Kasumi-1 (cell line): ENCODE data around the gene OR4M1.
"Not testable (repeated sequence)": the region's sequence is repeated elsewhere in the genome, so short reads cannot be mapped to it uniquely, and the experiment has no call there.

Source experiments
- DNase-seq, 2 experiments: peaks; one replicate each; lab custom pipeline; 2025; lab: John Stamatoyannopoulos, UW

OR4M1 gene

DNA sequence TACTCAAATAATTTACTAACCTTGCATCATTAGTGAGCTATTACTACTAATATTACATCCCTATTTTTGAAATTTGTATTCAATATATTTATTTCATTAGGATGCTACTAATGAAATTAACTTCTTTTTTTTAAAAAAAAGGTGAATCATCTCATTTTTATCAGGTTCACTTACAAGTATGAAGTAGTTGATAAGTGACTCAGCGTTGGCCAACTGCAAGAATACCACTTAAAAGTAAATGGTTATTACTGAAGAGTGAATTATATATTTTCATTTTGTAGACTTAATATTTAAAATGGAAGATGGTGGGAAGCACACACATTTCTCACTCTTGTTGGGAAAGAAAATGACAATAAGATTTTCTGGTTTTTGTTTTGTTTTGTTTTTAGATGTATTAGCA, 49.9 kb downstream of the OR4M1 start:
- DNase-seq = no peak

DNA sequence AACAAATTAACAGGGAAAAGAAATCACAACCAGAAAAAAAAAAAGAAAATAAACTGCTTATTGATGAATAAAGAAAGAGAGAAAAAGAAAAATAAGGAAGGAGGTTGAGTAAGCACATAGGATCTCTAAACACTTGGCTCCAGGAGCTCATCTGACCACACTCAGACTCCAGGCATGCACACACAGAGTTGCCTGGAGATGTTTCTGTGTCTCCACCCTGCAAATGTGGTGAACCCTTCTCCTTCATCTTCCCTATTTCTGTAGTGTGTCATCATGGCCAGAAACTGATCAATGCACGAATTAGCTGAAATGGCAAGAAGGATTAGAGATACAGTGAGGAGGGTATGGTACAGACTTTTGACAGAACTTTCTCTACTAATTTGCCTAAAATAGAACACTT, 50.5 kb downstream of the OR4M1 start:
- DNase-seq = no peak

DNA sequence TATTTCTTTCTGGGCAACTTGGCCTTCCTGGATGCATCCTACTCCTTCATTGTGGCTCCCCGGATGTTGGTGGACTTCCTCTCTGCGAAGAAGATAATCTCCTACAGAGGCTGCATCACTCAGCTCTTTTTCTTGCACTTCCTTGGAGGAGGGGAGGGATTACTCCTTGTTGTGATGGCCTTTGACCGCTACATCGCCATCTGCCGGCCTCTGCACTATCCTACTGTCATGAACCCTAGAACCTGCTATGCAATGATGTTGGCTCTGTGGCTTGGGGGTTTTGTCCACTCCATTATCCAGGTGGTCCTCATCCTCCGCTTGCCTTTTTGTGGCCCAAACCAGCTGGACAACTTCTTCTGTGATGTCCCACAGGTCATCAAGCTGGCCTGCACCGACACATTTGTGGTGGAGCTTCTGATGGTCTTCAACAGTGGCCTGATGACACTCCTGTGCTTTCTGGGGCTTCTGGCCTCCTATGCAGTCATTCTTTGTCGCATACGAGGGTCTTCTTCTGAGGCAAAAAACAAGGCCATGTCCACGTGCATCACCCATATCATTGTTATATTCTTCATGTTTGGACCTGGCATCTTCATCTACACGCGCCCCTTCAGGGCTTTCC, 54.4 kb downstream of the OR4M1 start:
- DNase-seq = not testable (repeated sequence)

DNA sequence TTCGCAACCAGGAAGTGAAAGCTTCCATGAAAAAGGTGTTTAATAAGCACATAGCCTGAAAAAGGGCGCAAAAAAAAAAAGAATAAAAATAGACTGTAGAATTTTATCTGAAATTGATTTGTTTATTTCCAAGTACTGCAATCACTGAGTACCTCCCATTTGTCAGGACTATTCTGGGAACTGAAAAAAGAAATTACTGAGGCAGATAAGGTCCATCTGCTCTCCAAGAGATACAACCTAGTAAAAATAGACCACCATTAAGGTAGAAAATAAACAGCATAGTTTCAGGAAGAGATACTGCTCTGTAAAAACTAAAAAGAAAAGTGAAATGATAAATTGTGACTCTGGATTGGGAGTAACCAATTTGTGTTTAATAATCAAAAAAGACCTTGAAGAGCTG, 55.0 kb downstream of the OR4M1 start:
- DNase-seq = no peak
